ENCODE measurements around the gene NUPR1. TPM values are rescaled to one million over a fixed set of nuclear protein-coding genes. Genes with fewer than 3 reads are reported as not detected.

The NUPR1 gene
- total RNA-seq, 1 donor from 2014 or later = 3.7 TPM

DNA sequence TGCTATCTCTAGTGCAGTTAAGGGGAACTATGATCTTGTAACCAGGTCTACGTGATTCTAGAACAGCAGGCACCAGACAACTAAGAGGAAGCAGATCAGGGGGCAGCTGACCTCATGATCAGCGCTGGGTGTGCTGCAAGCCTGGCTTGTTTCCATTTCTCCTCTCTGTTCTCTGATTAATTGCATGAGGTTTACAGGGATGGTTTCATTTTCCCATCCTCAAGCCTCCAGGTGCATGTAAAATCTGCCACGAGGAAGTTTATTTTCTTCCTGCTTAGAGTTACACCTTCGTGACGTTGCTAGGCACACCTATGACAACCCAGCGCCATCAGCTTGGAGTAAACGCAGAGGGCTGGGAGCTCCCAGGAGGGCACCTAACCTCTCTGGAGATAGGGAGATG, 4.3 kb upstream of the NUPR1 start:
- H3K27ac ChIP-seq (ENCODE audit: low read depth, low read length) = peak overlapping the region; percentile 42
- peak overlapping the region in 1 of 3 donors; percentile 13 for H3K4me3 ChIP-seq (ENCODE audit: low read length in 3 of 3)
- no peaks in the 10 kb centered on the region for H3K9me3 ChIP-seq (ENCODE audit: control insufficient read depth in 3 of 3, low read length in 3 of 3)
- no peaks in the 10 kb centered on the region for H3K36me3 ChIP-seq (ENCODE audit: control insufficient read depth in 3 of 3, insufficient read depth in 3 of 3, low read length in 3 of 3)
- no peaks in the 10 kb centered on the region for H3K27me3 ChIP-seq (ENCODE audit: control insufficient read depth in 3 of 3, insufficient read depth in 3 of 3, low read length in 3 of 3)
- no peak overlapping the region for H3K9ac ChIP-seq (ENCODE audit: low read depth in 1 of 3, low read length in 3 of 3)
- peaks cover 12 to 19% (median 16%) of the 10 kb centered on the region in 3 donors for H3K4me1 ChIP-seq (ENCODE audit: control insufficient read depth in 3 of 3, insufficient read depth in 3 of 3, low read length in 3 of 3)

DNA sequence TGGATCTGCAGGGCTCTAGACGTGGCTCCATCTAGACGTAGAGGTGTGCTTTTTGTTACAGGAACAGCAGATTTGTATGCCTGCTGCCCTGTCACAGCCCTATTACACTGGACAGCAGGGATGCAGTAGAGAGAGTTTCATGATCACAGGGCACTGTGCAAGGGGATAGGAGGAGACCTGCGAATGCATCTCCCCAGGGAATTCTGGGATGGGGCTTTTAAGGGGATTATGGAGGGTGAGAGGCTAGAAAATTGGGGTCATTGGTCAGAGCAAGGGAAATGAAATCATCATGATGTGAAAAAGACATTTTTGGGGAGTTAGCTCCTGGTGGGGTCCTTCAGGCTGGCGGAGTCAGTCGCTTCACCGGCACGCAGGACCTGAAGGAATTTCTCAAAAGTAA, 3.9 kb upstream of the NUPR1 start:
- Histone ChIP-seq H3K27ac (ENCODE audit: low read depth, low read length) (peak overlapping the region; percentile 42), H3K4me1 (ENCODE audit: control insufficient read depth in 3 of 3, insufficient read depth in 3 of 3, low read length in 3 of 3) (peaks cover 14 to 24% (median 20%) of the 10 kb centered on the region in 3 donors), H3K36me3 (ENCODE audit: control insufficient read depth in 3 of 3, insufficient read depth in 3 of 3, low read length in 3 of 3) (peaks cover 0 to under 1% (median 0%) of the 10 kb centered on the region in 3 donors), H3K27me3 (ENCODE audit: control insufficient read depth in 3 of 3, insufficient read depth in 3 of 3, low read length in 3 of 3) (no peaks in the 10 kb centered on the region), H3K9me3 (ENCODE audit: control insufficient read depth in 3 of 3, low read length in 3 of 3) (no peaks in the 10 kb centered on the region), H3K9ac (ENCODE audit: low read depth in 1 of 3, low read length in 3 of 3) (no peak overlapping the region), H3K4me3 (ENCODE audit: low read length in 3 of 3) (no peak overlapping the region)

GRCh38 chr16:28540346-28540745, 1.6 kb upstream of the NUPR1 start:
- H3K4me3 ChIP-seq (ENCODE audit: low read length in 3 of 3) = no peak overlapping the region
- H3K27ac ChIP-seq (ENCODE audit: low read depth, low read length) = no peak overlapping the region
- peaks cover 0 to 6% (median 3%) of the 10 kb centered on the region in 3 donors for H3K36me3 ChIP-seq (ENCODE audit: control insufficient read depth in 3 of 3, insufficient read depth in 3 of 3, low read length in 3 of 3)
- H3K27me3 ChIP-seq (ENCODE audit: control insufficient read depth in 3 of 3, insufficient read depth in 3 of 3, low read length in 3 of 3) = no peaks in the 10 kb centered on the region
- H3K9me3 ChIP-seq (ENCODE audit: control insufficient read depth in 3 of 3, low read length in 3 of 3) = no peaks in the 10 kb centered on the region
- H3K4me1 ChIP-seq (ENCODE audit: control insufficient read depth in 3 of 3, insufficient read depth in 3 of 3, low read length in 3 of 3) = peaks cover 20 to 33% (median 32%) of the 10 kb centered on the region in 3 donors
- H3K9ac ChIP-seq (ENCODE audit: low read depth in 1 of 3, low read length in 3 of 3) = no peak overlapping the region

DNA sequence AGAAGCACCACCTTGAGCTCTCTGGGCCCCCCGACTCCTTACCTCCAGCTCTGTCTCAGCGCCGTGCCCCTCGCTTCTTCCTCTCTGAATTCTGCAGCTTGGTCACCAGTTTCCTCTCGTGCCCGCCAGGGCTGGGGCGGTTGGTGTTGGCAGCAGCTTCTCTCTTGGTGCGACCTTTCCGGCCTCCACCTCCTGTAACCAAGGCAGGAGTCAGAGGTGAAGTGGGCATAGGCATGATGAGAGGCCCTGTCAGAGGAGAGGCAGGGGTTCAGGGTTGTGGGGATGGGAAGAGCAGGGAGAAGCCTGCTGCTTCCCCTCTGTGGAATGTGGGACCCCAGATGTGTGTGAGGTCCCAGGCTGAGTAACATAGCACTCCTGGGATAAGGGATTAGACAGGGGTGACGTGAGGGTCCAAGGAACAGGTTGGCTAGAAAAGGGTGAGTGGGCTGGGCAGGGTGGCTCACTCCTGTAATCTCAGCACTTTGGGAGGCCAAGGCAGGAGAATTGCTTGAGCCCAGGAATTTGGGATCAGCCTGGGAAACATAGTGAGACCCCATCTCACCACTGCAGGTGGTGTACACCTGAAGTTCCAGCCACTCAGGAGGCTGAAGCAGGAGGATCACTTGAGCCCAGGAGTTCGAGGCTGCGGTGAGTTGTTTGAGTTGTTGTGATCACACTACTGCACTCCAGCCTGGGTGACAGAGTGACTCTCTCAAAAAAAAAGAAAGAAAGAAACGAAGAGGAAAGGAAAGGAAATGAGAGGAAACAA, 626 bp downstream of the NUPR1 start:
- Histone ChIP-seq H3K27ac (ENCODE audit: low read depth, low read length) (peak overlapping the region; percentile 98), H3K9me3 (ENCODE audit: control insufficient read depth in 3 of 3, low read length in 3 of 3) (no peaks in the 10 kb centered on the region), H3K27me3 (ENCODE audit: control insufficient read depth in 3 of 3, insufficient read depth in 3 of 3, low read length in 3 of 3) (no peaks in the 10 kb centered on the region), H3K36me3 (ENCODE audit: control insufficient read depth in 3 of 3, insufficient read depth in 3 of 3, low read length in 3 of 3) (peaks cover 3 to 6% (median 4%) of the 10 kb centered on the region in 3 donors), H3K4me3 (ENCODE audit: low read length in 3 of 3) (peak overlapping the region; percentile 67 to 88 (median 85)), H3K9ac (ENCODE audit: low read depth in 1 of 3, low read length in 3 of 3) (peak overlapping the region; percentile 85 to 95 (median 93)), H3K4me1 (ENCODE audit: control insufficient read depth in 3 of 3, insufficient read depth in 3 of 3, low read length in 3 of 3) (peaks cover 22 to 44% (median 33%) of the 10 kb centered on the region in 3 donors)

DNA sequence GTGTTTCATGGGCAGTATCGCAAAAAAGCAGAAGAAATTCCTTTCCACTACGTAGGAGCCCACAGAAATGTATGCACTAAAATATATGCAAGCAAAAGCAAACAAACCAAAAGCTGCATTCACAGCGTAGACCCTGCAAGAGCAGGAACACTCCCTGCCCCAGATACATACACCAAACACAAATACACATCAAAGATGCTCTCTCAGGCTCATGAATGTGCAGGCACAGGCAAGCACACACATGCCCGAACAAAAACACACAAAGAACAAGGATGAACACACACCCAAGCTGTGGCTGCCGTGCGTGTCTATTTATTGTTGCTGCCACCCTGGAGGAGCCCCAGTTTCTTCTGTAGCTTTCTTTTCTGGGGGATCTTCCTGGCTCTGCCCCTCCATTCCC, 1.7 kb downstream of the NUPR1 start:
- Histone ChIP-seq H3K27me3 (ENCODE audit: control insufficient read depth in 3 of 3, insufficient read depth in 3 of 3, low read length in 3 of 3) (no peaks in the 10 kb centered on the region), H3K4me3 (ENCODE audit: low read length in 3 of 3) (peak overlapping the region; percentile 67 to 88 (median 85)), H3K9me3 (ENCODE audit: control insufficient read depth in 3 of 3, low read length in 3 of 3) (no peaks in the 10 kb centered on the region), H3K4me1 (ENCODE audit: control insufficient read depth in 3 of 3, insufficient read depth in 3 of 3, low read length in 3 of 3) (peaks cover 25 to 50% (median 31%) of the 10 kb centered on the region in 3 donors), H3K36me3 (ENCODE audit: control insufficient read depth in 3 of 3, insufficient read depth in 3 of 3, low read length in 3 of 3) (peaks cover 3 to 6% (median 4%) of the 10 kb centered on the region in 3 donors), H3K27ac (ENCODE audit: low read depth, low read length) (peak overlapping the region; percentile 98), H3K9ac (ENCODE audit: low read depth in 1 of 3, low read length in 3 of 3) (peak overlapping the region; percentile 27 to 95 (median 58))

DNA sequence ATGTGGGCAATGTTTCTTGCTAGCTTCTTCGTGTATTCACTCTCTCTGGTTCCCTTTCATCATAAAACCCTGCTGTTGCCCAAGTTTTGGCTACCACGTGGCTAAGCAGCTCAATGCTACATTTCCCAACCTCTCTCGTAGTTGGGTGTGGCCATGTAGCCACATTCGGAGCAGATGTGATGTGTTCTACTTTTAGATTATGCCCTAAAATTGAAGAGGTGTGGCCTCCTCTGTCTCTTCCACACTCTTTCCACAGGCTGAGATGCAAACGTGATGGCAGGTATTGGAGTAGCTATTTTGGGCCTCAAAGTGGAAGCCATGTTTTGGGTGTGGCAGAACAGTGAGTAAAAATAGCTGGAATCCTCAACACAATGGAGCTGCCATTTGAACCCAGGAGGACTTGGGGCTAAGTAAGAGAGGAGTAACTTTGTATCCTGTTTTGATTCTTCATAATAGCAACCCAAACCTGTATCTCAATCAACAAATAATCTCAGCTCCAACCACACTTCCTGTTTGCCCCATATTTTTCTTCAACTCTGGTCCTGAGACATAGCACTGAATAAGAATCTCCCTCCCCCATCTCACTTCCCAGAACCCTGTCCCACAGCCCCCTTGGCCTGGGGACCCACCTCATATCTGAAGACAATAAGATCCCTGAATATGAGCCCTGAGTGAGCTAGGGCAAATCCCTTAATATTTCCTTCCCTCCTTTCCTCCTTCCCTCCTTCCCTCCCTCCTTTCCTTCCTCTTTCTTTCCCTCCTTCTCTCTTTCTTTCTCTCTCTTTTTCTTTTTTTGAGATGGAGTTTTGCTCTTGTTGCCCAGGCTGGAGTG, 4.0 kb downstream of the NUPR1 start:
- no peak overlapping the region for H3K4me3 ChIP-seq (ENCODE audit: low read length in 3 of 3)
- peak overlapping the region; percentile 21 for H3K27ac ChIP-seq (ENCODE audit: low read depth, low read length)
- H3K9me3 ChIP-seq (ENCODE audit: control insufficient read depth in 3 of 3, low read length in 3 of 3) = no peaks in the 10 kb centered on the region
- H3K9ac ChIP-seq (ENCODE audit: low read depth in 1 of 3, low read length in 3 of 3) = no peak overlapping the region
- peaks cover 25 to 55% (median 32%) of the 10 kb centered on the region in 3 donors for H3K4me1 ChIP-seq (ENCODE audit: control insufficient read depth in 3 of 3, insufficient read depth in 3 of 3, low read length in 3 of 3)
- peaks cover 3 to 6% (median 4%) of the 10 kb centered on the region in 3 donors for H3K36me3 ChIP-seq (ENCODE audit: control insufficient read depth in 3 of 3, insufficient read depth in 3 of 3, low read length in 3 of 3)
- no peaks in the 10 kb centered on the region for H3K27me3 ChIP-seq (ENCODE audit: control insufficient read depth in 3 of 3, insufficient read depth in 3 of 3, low read length in 3 of 3)

- Histone ChIP-seq H3K36me3 (ENCODE audit: control insufficient read depth in 3 of 3, insufficient read depth in 3 of 3, low read length in 3 of 3) (peaks cover 3 to 6% (median 4%) of the 10 kb centered on the region in 3 donors), H3K27me3 (ENCODE audit: control insufficient read depth in 3 of 3, insufficient read depth in 3 of 3, low read length in 3 of 3) (no peaks in the 10 kb centered on the region), H3K9ac (ENCODE audit: low read depth in 1 of 3, low read length in 3 of 3) (no peak overlapping the region), H3K4me3 (ENCODE audit: low read length in 3 of 3) (peak overlapping the region in 1 of 3 donors; percentile 14), H3K9me3 (ENCODE audit: control insufficient read depth in 3 of 3, low read length in 3 of 3) (no peaks in the 10 kb centered on the region), H3K27ac (ENCODE audit: low read depth, low read length) (no peak overlapping the region), H3K4me1 (ENCODE audit: control insufficient read depth in 3 of 3, insufficient read depth in 3 of 3, low read length in 3 of 3) (peaks cover 17 to 39% (median 19%) of the 10 kb centered on the region in 3 donors)
Observed at GRCh38 chr16:28532940-28533647, 5.7 kb downstream of the NUPR1 start.

DNA sequence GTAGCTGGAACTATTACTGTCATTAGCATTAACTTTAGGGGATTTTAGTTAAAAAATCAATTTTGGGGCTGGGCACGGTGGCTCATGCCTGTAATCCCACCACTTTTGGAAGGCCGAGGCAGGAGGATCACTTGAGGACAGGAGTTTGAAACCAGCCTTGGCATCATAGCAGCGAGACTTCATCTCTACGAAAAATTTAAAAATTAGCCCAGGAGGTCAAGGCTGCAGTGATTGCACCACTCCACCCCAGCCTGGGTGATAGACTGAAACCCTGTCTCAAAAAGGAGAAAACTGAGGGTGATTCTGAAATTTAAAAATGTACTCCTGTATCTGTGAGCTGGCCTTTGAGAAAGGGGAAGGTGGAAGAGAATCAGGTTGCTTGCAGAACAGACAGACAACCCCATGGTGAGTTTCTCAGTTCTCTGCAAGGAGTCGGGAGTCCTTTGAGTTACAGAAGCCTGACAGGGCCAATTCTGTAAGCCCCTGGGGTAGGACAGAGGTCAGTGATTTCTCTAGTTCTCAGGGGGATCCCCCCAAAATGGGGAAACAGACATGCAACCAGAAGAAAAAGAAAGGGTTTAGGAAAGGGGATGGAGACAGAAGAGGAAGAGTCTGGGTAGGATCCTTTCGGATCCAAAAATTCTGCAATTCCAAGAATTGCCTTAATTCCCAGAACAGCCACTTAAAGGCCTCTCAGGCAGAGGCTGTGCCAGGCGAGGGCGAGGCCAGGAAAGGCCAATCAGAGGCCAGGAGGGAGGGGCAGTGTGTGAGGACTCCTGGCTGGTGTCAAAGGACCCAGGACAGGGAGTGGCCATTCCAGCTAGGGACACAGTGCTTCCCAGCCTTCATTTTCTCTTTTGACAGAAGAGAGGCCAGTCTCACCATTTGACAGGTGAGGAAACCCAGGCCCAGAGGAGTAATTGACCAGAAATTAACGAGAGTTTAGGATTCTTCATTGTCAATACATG, 6.7 kb downstream of the NUPR1 start:
- H3K9ac ChIP-seq (ENCODE audit: low read depth in 1 of 3, low read length in 3 of 3) = peak overlapping the region in 1 of 3 donors; percentile 30
- peaks cover 9 to 30% (median 9%) of the 10 kb centered on the region in 3 donors for H3K4me1 ChIP-seq (ENCODE audit: control insufficient read depth in 3 of 3, insufficient read depth in 3 of 3, low read length in 3 of 3)
- H3K27ac ChIP-seq (ENCODE audit: low read depth, low read length) = peak overlapping the region; percentile 9

DNA sequence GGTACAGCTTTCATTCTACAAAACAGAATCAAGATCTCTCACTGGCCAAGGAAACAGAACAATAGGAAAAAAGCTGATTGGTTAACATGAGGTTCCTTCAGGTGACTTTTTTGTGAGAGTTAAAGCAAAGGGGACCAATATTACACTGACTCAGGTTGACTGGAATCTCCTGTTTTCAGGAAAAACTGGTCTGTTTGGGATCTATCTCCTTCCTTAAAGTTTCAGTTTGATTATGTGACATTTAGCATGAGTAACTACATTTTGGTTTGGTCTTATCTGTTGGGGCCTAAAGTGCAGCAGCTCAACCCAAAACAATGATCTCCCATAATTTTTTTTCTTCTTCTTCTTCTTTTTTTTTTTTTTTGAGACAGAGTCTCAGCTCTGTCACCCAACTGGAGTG, 9.7 kb downstream of the NUPR1 start:
- H3K4me3 ChIP-seq (ENCODE audit: low read length in 3 of 3) = no peak overlapping the region
- H3K9me3 ChIP-seq (ENCODE audit: control insufficient read depth in 3 of 3, low read length in 3 of 3) = no peaks in the 10 kb centered on the region
- H3K4me1 ChIP-seq (ENCODE audit: control insufficient read depth in 3 of 3, insufficient read depth in 3 of 3, low read length in 3 of 3) = peaks cover 6 to 13% (median 6%) of the 10 kb centered on the region in 3 donors
- no peak overlapping the region for H3K9ac ChIP-seq (ENCODE audit: low read depth in 1 of 3, low read length in 3 of 3)
- no peaks in the 10 kb centered on the region for H3K27me3 ChIP-seq (ENCODE audit: control insufficient read depth in 3 of 3, insufficient read depth in 3 of 3, low read length in 3 of 3)
- no peaks in the 10 kb centered on the region for H3K36me3 ChIP-seq (ENCODE audit: control insufficient read depth in 3 of 3, insufficient read depth in 3 of 3, low read length in 3 of 3)
- H3K27ac ChIP-seq (ENCODE audit: low read depth, low read length) = no peak overlapping the region

More for the DNA sequence above, 6.7 kb downstream of the NUPR1 start:
- Histone ChIP-seq H3K4me3 (ENCODE audit: low read length in 3 of 3) (no peak overlapping the region), H3K36me3 (ENCODE audit: control insufficient read depth in 3 of 3, insufficient read depth in 3 of 3, low read length in 3 of 3) (peaks cover 0 to 4% (median 1%) of the 10 kb centered on the region in 3 donors), H3K9me3 (ENCODE audit: control insufficient read depth in 3 of 3, low read length in 3 of 3) (no peaks in the 10 kb centered on the region), H3K27me3 (ENCODE audit: control insufficient read depth in 3 of 3, insufficient read depth in 3 of 3, low read length in 3 of 3) (no peaks in the 10 kb centered on the region)
